Measurements from ENCODE around the gene FGD4.

Gene FGD4

GRCh38 chr12:32603071-32603470 is 203.7 kb downstream of the FGD4 start:
- Histone ChIP-seq H3K36me3 (ENCODE audit: control insufficient read depth, insufficient read depth, low read length) (no peaks in the 10 kb centered on the region), H3K4me1 (peaks cover 17% of the 10 kb centered on the region), H3K9me3 (ENCODE audit: control insufficient read depth, low read length) (no peaks in the 10 kb centered on the region), H2AFZ (no peak overlapping the region), H3K9ac (no peak overlapping the region), H3K4me3 (ENCODE audit: low read depth, low read length) (no peak overlapping the region), H3K79me2 (no peaks in the 10 kb centered on the region), H3K27ac (no peak overlapping the region), H3K27me3 (ENCODE audit: control insufficient read depth, insufficient read depth, low read length) (no peaks in the 10 kb centered on the region), H3K4me2 (ENCODE audit: low read length) (no peak overlapping the region)
- TF ChIP-seq CTCF (IDR thresholded peaks at IDR 0.05) = no peak

- no peaks in the 10 kb centered on the region for H3K79me2 ChIP-seq
- H3K9ac ChIP-seq = no peak overlapping the region
- H3K27me3 ChIP-seq (ENCODE audit: control insufficient read depth, insufficient read depth, low read length) = no peaks in the 10 kb centered on the region
- H3K36me3 ChIP-seq (ENCODE audit: control insufficient read depth, insufficient read depth, low read length) = no peaks in the 10 kb centered on the region
- no peaks in the 10 kb centered on the region for H3K9me3 ChIP-seq (ENCODE audit: control insufficient read depth, low read length)
- no peak overlapping the region for H2AFZ ChIP-seq
- no peak overlapping the region for H3K4me2 ChIP-seq (ENCODE audit: low read length)
- no peak for TF ChIP-seq CTCF (IDR thresholded peaks at IDR 0.05)
- peak overlapping the region; percentile 83 for H3K27ac ChIP-seq
- H3K4me3 ChIP-seq (ENCODE audit: low read depth, low read length) = no peak overlapping the region
- peaks cover 17% of the 10 kb centered on the region for H3K4me1 ChIP-seq
These were observed 204.5 kb downstream of the FGD4 start for GRCh38 chr12:32603858-32604257.

- no peaks in the 10 kb centered on the region for H3K79me2 ChIP-seq
- peak overlapping the region; percentile 14 for H3K4me2 ChIP-seq (ENCODE audit: low read length)
- H3K27me3 ChIP-seq (ENCODE audit: control insufficient read depth, insufficient read depth, low read length) = no peaks in the 10 kb centered on the region
- no peak overlapping the region for H3K4me3 ChIP-seq (ENCODE audit: low read depth, low read length)
- TF ChIP-seq CTCF (IDR thresholded peaks at IDR 0.05) = no peak
- peak overlapping the region; percentile 49 for H2AFZ ChIP-seq
- no peaks in the 10 kb centered on the region for H3K9me3 ChIP-seq (ENCODE audit: control insufficient read depth, low read length)
- H3K4me1 ChIP-seq = peaks cover 17% of the 10 kb centered on the region
- no peak overlapping the region for H3K9ac ChIP-seq
- H3K27ac ChIP-seq = peak overlapping the region; percentile 83
- H3K36me3 ChIP-seq (ENCODE audit: control insufficient read depth, insufficient read depth, low read length) = no peaks in the 10 kb centered on the region
These were observed 205.2 kb downstream of the FGD4 start for GRCh38 chr12:32604565-32604964.

DNA sequence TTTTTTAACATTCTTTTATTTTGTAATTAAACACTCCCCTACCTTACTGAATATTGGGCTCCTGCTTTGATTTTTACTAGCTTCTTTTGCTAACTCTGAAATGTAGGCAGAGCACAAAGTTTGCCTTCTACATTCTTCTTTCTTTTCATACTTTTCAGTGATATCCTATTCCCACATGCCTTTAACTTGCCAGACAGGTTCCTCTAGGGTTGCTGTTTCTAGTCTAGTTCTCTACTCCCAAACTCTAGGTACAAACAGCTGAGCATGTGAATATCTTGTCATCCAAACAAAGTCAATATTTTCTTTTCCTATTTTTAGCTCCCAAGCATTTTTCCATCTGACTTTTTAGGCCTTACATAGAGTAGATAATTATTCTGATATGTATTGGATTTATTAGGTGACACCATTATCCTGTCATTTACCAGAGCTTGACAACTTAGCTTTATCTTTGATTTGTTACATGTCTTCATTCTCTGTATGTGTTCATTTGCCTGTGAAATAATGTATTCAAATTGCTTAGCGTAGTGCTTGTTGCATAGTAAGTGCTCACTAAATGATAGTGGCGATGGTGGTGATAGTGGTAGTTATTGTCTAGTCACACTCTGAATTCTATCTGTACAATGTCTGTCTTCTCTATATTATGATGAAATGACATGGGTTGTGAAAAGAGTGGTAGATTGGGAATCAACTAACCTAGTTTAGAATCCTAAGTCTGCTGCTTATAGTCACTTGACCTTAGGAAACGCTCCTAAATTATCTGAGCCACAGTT is 206.2 kb downstream of the FGD4 start:
- Histone ChIP-seq H3K4me1 (peaks cover 17% of the 10 kb centered on the region), H3K79me2 (no peaks in the 10 kb centered on the region), H3K27ac (peak overlapping the region; percentile 83), H3K36me3 (ENCODE audit: control insufficient read depth, insufficient read depth, low read length) (no peaks in the 10 kb centered on the region), H3K9me3 (ENCODE audit: control insufficient read depth, low read length) (no peaks in the 10 kb centered on the region), H3K9ac (no peak overlapping the region), H3K4me3 (ENCODE audit: low read depth, low read length) (peak overlapping the region; percentile 22), H2AFZ (peak overlapping the region; percentile 34), H3K27me3 (ENCODE audit: control insufficient read depth, insufficient read depth, low read length) (no peaks in the 10 kb centered on the region), H3K4me2 (ENCODE audit: low read length) (peak overlapping the region; percentile 54)
- TF ChIP-seq CTCF (IDR thresholded peaks at IDR 0.05) = no peak

- no peaks in the 10 kb centered on the region for H3K79me2 ChIP-seq
- H2AFZ ChIP-seq = no peak overlapping the region
- peak overlapping the region; percentile 48 for H3K27ac ChIP-seq
- no peak overlapping the region for H3K9ac ChIP-seq
- H3K27me3 ChIP-seq (ENCODE audit: control insufficient read depth, insufficient read depth, low read length) = no peaks in the 10 kb centered on the region
- no peaks in the 10 kb centered on the region for H3K36me3 ChIP-seq (ENCODE audit: control insufficient read depth, insufficient read depth, low read length)
- peak overlapping the region; percentile 33 for H3K4me2 ChIP-seq (ENCODE audit: low read length)
- H3K4me3 ChIP-seq (ENCODE audit: low read depth, low read length) = no peak overlapping the region
- no peaks in the 10 kb centered on the region for H3K9me3 ChIP-seq (ENCODE audit: control insufficient read depth, low read length)
- peaks cover 17% of the 10 kb centered on the region for H3K4me1 ChIP-seq
- TF ChIP-seq CTCF (IDR thresholded peaks at IDR 0.05) = no peak
These were observed 207.1 kb downstream of the FGD4 start for GRCh38 chr12:32606443-32606842.

Data from parathyroid adenoma (tissue), 2 donors.